Astrocyte (in vitro differentiated cells and primary cell): ENCODE data around the gene LRRC55.

Source experiments
- CTCF ChIP-seq: IDR thresholded peaks from 2 replicates; pipeline ENCODE4 v1.5.1; 2011; ENCODE audit warnings: low read depth, mild to moderate bottlenecking, inconsistent platforms, low read length, moderate library complexity; ENCODE audit not compliant: insufficient read depth
- EZH2 ChIP-seq: IDR thresholded peaks from 2 replicates; pipeline ENCODE4 v1.6.1; 2012; ENCODE audit warnings: mild to moderate bottlenecking, low read length, inconsistent platforms; ENCODE audit not compliant: insufficient read depth

- TF ChIP-seq CTCF: no peak
- TF ChIP-seq EZH2: no peak
Observed at GRCh38 chr11:57178334-57178733, 3.4 kb upstream of the LRRC55 start.
